ENCODE results near the gene THAP9. TPM values are rescaled to one million over a fixed set of nuclear protein-coding genes. Genes with fewer than 3 reads are reported as not detected.
A peak's percentile ranks its signal among the peaks of the same experiment; 100 is the strongest.

The THAP9 gene
- total RNA-seq, 2 experiments from 2014 or later = 10.5 to 16.4 TPM

DNA sequence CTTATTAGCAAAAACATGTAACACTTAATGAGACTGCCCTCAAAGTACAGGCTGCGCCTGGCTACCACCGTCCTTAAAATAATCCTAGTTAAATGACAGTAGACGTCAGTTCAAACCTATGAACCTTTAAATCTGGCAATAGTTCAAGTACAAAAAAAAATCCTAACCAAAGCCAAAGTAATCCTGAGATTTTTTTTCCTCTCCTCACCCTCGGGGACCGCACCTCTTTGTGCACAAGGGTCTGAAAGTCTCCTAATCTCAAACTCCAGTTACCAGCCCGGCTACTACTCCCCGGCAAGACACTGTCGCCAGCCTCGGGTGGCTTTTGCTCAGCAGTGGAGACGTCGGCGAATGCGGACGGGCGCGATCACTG lies 10.0 kb upstream of the THAP9 start:
- POLR2A ChIA-PET = interaction anchor here (0.6 to 2.2 kb wide), 4 partner anchors 9 to 453 kb away, joined by 3 to 12 read pairs (median 6); no protein-coding TSS in a partner anchor
- Histone ChIP-seq H2AFZ (ENCODE audit: low read length) (peak overlapping the region; percentile 43), H3K4me2 (ENCODE audit: low read length) (peak overlapping the region; percentile 74), H3K79me2 (ENCODE audit: insufficient read depth, low read depth, low read length) (peaks cover 91% of the 10 kb centered on the region), H3K36me3 (ENCODE audit: insufficient read depth, low read length) (peaks cover 56% of the 10 kb centered on the region), H3K4me3 (ENCODE audit: low read depth, low read length, poor library complexity, severe bottlenecking) (peak overlapping the region; percentile 80), H3K9me3 (ENCODE audit: low read length) (no peaks in the 10 kb centered on the region), H3K9me2 (ENCODE audit: insufficient read depth, low read length) (no peaks in the 10 kb centered on the region), H4K20me1 (ENCODE audit: insufficient read depth, low read length) (peaks cover 22% of the 10 kb centered on the region; the same call in 1 of the 2 replicates), H3K4me1 (ENCODE audit: insufficient read depth, low read length, poor library complexity, severe bottlenecking) (peaks cover 55% of the 10 kb centered on the region), H3K27ac (ENCODE audit: low read depth, low read length, poor library complexity, severe bottlenecking) (peak overlapping the region; percentile 84)
- no peak for TF ChIP-seq EZH2phosphoT487 (IDR thresholded peaks at IDR 0.05; ENCODE audit: borderline replicate concordance, low read depth, low read length)
- TF ChIP-seq, protein P1, sequence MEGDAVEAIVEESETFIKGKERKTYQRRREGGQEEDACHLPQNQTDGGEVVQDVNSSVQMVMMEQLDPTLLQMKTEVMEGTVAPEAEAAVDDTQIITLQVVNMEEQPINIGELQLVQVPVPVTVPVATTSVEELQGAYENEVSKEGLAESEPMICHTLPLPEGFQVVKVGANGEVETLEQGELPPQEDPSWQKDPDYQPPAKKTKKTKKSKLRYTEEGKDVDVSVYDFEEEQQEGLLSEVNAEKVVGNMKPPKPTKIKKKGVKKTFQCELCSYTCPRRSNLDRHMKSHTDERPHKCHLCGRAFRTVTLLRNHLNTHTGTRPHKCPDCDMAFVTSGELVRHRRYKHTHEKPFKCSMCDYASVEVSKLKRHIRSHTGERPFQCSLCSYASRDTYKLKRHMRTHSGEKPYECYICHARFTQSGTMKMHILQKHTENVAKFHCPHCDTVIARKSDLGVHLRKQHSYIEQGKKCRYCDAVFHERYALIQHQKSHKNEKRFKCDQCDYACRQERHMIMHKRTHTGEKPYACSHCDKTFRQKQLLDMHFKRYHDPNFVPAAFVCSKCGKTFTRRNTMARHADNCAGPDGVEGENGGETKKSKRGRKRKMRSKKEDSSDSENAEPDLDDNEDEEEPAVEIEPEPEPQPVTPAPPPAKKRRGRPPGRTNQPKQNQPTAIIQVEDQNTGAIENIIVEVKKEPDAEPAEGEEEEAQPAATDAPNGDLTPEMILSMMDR (conservative IDR thresholded peaks at IDR 0.05; ENCODE audit: low read length) = no peak
- no peak for DNase-seq (ENCODE audit: low spot score)
- intact Hi-C loops (cut with micrococcal nuclease; ENCODE audit: unreplicated experiment) = loop anchor here (1.0 to 5.0 kb wide), 5 partner anchors 120 to 547 kb away; partner anchors contain the start of genes COQ2 and LIN54
- CTCF ChIA-PET (ENCODE audit: unreplicated experiment) = interaction anchor here (0.7 kb wide), 1 partner anchor 11 kb away, joined by 3 read pairs; no protein-coding TSS in a partner anchor
- no TSS peak for BruUV-seq (replicated peaks)

DNA sequence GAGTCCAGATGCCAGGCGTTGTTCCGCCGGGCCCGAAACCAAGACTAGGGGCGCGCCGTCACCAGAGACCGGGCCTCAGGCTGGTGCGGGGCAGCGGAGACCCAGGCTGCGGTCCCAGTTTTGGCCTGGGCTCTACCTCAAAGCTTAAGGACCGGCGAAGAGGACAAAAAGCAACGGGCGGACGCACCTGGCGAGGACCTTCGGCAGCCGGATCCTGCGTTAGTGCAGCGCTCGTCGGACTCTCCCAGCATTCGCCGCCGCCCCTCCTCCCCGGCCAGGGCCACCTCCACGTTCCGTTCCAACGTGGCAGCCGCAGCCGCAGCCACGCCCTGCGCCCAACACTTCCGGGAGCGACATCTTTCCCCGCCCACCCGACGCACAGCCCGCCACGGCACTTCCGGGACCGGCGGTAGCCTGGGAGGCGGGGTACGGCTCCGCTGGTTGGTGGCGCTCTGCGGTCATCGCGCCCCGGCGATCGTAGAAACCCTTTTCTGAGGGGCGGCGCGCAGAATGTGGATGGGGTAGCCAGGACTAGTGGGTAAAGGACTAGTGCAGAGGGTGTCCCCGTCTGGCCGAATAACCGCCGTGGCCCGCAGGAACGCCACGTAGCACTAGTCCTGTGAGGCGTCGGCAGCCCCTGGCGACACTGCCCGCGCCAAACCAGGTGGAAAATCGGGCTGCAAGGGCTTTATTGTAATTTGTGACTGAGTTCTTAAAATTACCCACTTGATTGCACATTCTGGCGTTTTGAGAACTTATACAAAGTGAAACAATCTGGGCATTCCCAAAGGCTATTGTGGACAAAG lies 9.4 kb upstream of the THAP9 start, which contains the start of gene SEC31A:
Gene SEC31A, minus strand, starts transcription at position 253 of the 806 bp plus-strand sequence. CDS start 9,217 bp downstream, outside the sequence.
- DNase-seq (ENCODE audit: low spot score) = peak; percentile 97
- H3K36me3 ChIP-seq (ENCODE audit: insufficient read depth, low read length) = peaks cover 58% of the 10 kb centered on the region
- H3K4me3 ChIP-seq (ENCODE audit: low read depth, low read length, poor library complexity, severe bottlenecking) = peak within 1 kb of the TSS; percentile 80
- TF ChIP-seq, protein P1 (conservative IDR thresholded peaks at IDR 0.05; ENCODE audit: low read length) = peak; percentile 44
- no peak for TF ChIP-seq EZH2phosphoT487 (IDR thresholded peaks at IDR 0.05; ENCODE audit: borderline replicate concordance, low read depth, low read length)
- intact Hi-C loops (cut with micrococcal nuclease; ENCODE audit: unreplicated experiment) = loop anchor here (1.0 to 5.0 kb wide), 6 partner anchors 9 to 546 kb away; partner anchors contain the start of genes COQ2, LIN54 and THAP9
- peak within 1 kb of the TSS; percentile 78 for H2AFZ ChIP-seq (ENCODE audit: low read length)
- H3K79me2 ChIP-seq (ENCODE audit: insufficient read depth, low read depth, low read length) = peaks cover 91% of the 10 kb centered on the region
- ChIA-PET CTCF (ENCODE audit: unreplicated experiment) (interaction anchor here (0.7 kb wide), 1 partner anchor 11 kb away, joined by 3 read pairs; no protein-coding TSS in a partner anchor), POLR2A (interaction anchor here (1.0 to 1.6 kb wide), 3 partner anchors 9 to 120 kb away, joined by 3 to 8 read pairs (median 6); partner anchors contain the start of gene THAP9)
- H3K4me2 ChIP-seq (ENCODE audit: low read length) = peak within 1 kb of the TSS; percentile 90
- no peaks in the 10 kb centered on the region for H3K9me2 ChIP-seq (ENCODE audit: insufficient read depth, low read length)
- no peaks in the 10 kb centered on the region for H3K9me3 ChIP-seq (ENCODE audit: low read length)
- peak within 1 kb of the TSS; percentile 84 for H3K27ac ChIP-seq (ENCODE audit: low read depth, low read length, poor library complexity, severe bottlenecking)
- H4K20me1 ChIP-seq (ENCODE audit: insufficient read depth, low read length) = peaks cover 22% of the 10 kb centered on the region; the same call in 1 of the 2 replicates
- TSS peak; percentile 97 for BruUV-seq (replicated peaks)
- H3K4me1 ChIP-seq (ENCODE audit: insufficient read depth, low read length, poor library complexity, severe bottlenecking) = peaks cover 53% of the 10 kb centered on the region
